ENCODE measurements around the gene CYP3A4. TPM values are rescaled to one million over a fixed set of nuclear protein-coding genes. Genes with fewer than 3 reads are reported as not detected.

Gene CYP3A4
- total RNA-seq, 1 experiment from 2014 or later, result not detected

DNA sequence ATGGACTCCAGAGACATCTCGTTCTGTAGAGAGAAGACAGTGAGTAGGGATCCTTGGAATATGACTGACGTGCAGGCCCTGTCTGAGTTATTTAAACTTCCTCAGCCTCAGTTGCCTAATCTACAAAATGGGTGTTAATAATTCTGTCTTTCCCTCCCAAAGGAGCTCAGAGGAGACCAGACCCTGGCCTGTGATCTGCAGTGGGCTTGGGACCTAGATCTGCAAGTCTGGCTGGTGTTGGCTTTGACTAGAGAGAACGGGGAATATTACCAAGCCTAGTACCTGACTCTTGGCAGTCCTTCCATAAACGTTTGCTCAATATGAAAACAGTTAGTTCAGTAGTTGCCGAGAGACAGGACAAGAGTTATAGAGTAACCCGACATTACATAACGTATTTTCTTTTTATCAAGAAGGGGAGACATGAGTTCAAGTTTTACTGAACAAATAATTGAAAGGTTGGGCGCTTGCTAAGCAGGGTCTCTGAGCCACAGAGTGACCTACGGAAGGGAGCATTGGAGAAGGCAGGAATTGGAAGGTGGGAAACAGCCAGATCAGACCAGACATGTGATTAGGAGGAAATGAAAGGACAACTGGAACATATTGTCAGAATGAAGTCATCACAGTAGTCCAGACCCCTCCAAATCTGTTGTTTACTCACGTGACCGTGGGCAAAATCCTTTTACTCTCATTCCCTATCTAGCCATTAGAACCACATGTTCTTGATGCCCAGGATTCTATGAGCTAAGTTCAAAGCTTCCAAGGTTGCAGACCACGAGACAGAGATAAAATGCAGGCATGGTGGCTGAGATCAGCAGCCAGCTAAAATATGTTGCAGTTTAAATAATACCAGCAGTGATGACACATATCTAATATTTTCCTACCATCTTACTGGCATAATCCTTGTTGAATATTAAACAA, 10.9 kb upstream of the CYP3A4 start:
- DNase-seq (no peak), ATAC-seq (no peak)
- ChIA-PET CTCF (no interaction called here), POLR2A (ENCODE audit: unreplicated experiment) (no interaction called here)
- Histone ChIP-seq H4K20me1 (ENCODE audit: low read length) (no peaks in the 10 kb centered on the region), H3K9me2 (replicated peaks; ENCODE audit: low read length) (no peaks in the 10 kb centered on the region), H3K9ac (ENCODE audit: low read length) (no peak overlapping the region), H3K27me3 (ENCODE audit: low read length) (peaks cover 8% of the 10 kb centered on the region; the same call in 1 of the 2 replicates), H3K4me3 (ENCODE audit: low read length) (no peak overlapping the region), H3K79me2 (ENCODE audit: low read length) (no peaks in the 10 kb centered on the region), H3K4me1 (ENCODE audit: insufficient read depth, low read length) (no peaks in the 10 kb centered on the region), H3K36me3 (ENCODE audit: low read depth, low read length) (no peaks in the 10 kb centered on the region), H3K4me2 (ENCODE audit: low read length) (no peak overlapping the region), H3F3A (ENCODE audit: low read length, unreplicated experiment) (no peaks in the 10 kb centered on the region), H3K9me3 (ENCODE audit: low read length) (no peaks in the 10 kb centered on the region), H3K27ac (ENCODE audit: low read length) (no peak overlapping the region), H2AFZ (ENCODE audit: low read length) (no peak overlapping the region)
- no TSS peak for BruUV-seq (replicated peaks)
- intact Hi-C loops (cut with micrococcal nuclease), result no loop called here
- TF ChIP-seq EZH2phosphoT487 (IDR thresholded peaks at IDR 0.05; ENCODE audit: borderline replicate concordance, low read length) (no peak), EZH2 (IDR thresholded peaks at IDR 0.05; ENCODE audit: low read length, unreplicated experiment) (no peak)
- TF ChIP-seq, protein P1, sequence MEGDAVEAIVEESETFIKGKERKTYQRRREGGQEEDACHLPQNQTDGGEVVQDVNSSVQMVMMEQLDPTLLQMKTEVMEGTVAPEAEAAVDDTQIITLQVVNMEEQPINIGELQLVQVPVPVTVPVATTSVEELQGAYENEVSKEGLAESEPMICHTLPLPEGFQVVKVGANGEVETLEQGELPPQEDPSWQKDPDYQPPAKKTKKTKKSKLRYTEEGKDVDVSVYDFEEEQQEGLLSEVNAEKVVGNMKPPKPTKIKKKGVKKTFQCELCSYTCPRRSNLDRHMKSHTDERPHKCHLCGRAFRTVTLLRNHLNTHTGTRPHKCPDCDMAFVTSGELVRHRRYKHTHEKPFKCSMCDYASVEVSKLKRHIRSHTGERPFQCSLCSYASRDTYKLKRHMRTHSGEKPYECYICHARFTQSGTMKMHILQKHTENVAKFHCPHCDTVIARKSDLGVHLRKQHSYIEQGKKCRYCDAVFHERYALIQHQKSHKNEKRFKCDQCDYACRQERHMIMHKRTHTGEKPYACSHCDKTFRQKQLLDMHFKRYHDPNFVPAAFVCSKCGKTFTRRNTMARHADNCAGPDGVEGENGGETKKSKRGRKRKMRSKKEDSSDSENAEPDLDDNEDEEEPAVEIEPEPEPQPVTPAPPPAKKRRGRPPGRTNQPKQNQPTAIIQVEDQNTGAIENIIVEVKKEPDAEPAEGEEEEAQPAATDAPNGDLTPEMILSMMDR (conservative IDR thresholded peaks at IDR 0.05; ENCODE audit: low read depth, low read length), result no peak

DNA sequence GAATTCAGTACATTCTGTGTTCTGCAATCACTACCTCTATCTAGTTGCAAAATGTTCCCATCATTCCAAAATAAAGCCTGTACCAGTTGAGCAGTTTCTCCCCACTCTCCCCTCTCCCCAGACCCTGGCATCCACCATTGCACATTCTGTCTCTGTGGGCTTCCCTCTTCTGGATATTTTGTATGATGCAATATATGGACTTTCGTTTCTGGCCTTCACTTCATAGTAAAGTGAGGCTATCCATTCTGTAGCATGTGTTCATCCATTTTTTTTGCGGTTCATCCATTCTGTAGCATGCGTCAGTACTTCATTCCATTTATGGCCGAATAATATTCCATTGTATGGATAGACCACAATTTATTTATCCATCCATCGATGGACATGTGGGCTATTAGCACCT, 9.5 kb upstream of the CYP3A4 start:
- H3K4me2 ChIP-seq (ENCODE audit: low read length), result no peak overlapping the region
- H3K4me1 ChIP-seq (ENCODE audit: insufficient read depth, low read length), result no peaks in the 10 kb centered on the region
- H3K9ac ChIP-seq (ENCODE audit: low read length), result no peak overlapping the region
- no peak overlapping the region for H2AFZ ChIP-seq (ENCODE audit: low read length)
- no peaks in the 10 kb centered on the region for H3K9me2 ChIP-seq (replicated peaks; ENCODE audit: low read length)
- TF ChIP-seq EZH2phosphoT487 (IDR thresholded peaks at IDR 0.05; ENCODE audit: borderline replicate concordance, low read length), result no peak
- TF ChIP-seq EZH2 (IDR thresholded peaks at IDR 0.05; ENCODE audit: low read length, unreplicated experiment), result no peak
- TF ChIP-seq, protein P1 (conservative IDR thresholded peaks at IDR 0.05; ENCODE audit: low read depth, low read length), result no peak
- H4K20me1 ChIP-seq (ENCODE audit: low read length), result no peaks in the 10 kb centered on the region
- H3K9me3 ChIP-seq (ENCODE audit: low read length), result no peaks in the 10 kb centered on the region
- POLR2A ChIA-PET (ENCODE audit: unreplicated experiment), result no interaction called here
- ATAC-seq (no peak), DNase-seq (no peak)
- H3K4me3 ChIP-seq (ENCODE audit: low read length), result no peak overlapping the region
- no peaks in the 10 kb centered on the region for H3K79me2 ChIP-seq (ENCODE audit: low read length)
- no peak overlapping the region for H3K27ac ChIP-seq (ENCODE audit: low read length)
- H3K27me3 ChIP-seq (ENCODE audit: low read length), result peaks cover 13% of the 10 kb centered on the region; the same call in 1 of the 2 replicates
- no TSS peak for BruUV-seq (replicated peaks)
- no peaks in the 10 kb centered on the region for H3F3A ChIP-seq (ENCODE audit: low read length, unreplicated experiment)
- CTCF ChIA-PET, result no interaction called here
- intact Hi-C loops (cut with micrococcal nuclease), result no loop called here
- no peaks in the 10 kb centered on the region for H3K36me3 ChIP-seq (ENCODE audit: low read depth, low read length)

DNA sequence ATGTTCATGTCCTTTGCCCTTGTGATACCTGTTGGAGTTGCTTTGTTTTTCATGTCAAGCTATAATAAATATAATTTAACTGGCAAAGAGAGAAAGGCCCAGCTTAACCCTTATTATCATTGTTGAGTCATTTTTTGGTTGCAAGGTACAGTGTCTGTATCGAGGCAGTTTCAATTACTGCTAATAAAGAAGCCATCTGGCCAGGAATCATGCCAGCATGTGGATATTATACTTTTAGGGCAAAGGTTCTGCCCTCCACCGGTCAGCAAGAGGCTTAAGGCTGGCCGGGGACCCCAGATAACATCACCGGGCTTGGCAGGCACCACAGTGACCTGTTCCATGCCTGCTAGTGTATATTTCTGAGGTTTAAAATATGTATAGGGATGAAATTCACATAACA, 9.0 kb upstream of the CYP3A4 start:
- intact Hi-C loops (cut with micrococcal nuclease), result no loop called here
- no peak overlapping the region for H3K9ac ChIP-seq (ENCODE audit: low read length)
- H3K27ac ChIP-seq (ENCODE audit: low read length), result no peak overlapping the region
- H3K9me2 ChIP-seq (replicated peaks; ENCODE audit: low read length), result no peaks in the 10 kb centered on the region
- ATAC-seq (no peak), DNase-seq (no peak)
- peaks cover 13% of the 10 kb centered on the region; the same call in 1 of the 2 replicates for H3K27me3 ChIP-seq (ENCODE audit: low read length)
- BruUV-seq (replicated peaks), result no TSS peak
- H3K4me1 ChIP-seq (ENCODE audit: insufficient read depth, low read length), result no peaks in the 10 kb centered on the region
- no peak for TF ChIP-seq EZH2phosphoT487 (IDR thresholded peaks at IDR 0.05; ENCODE audit: borderline replicate concordance, low read length)
- no peak for TF ChIP-seq EZH2 (IDR thresholded peaks at IDR 0.05; ENCODE audit: low read length, unreplicated experiment)
- TF ChIP-seq, protein P1 (conservative IDR thresholded peaks at IDR 0.05; ENCODE audit: low read depth, low read length), result no peak
- H3K4me3 ChIP-seq (ENCODE audit: low read length), result no peak overlapping the region
- no peaks in the 10 kb centered on the region for H3K36me3 ChIP-seq (ENCODE audit: low read depth, low read length)
- H3K4me2 ChIP-seq (ENCODE audit: low read length), result no peak overlapping the region
- H3F3A ChIP-seq (ENCODE audit: low read length, unreplicated experiment), result no peaks in the 10 kb centered on the region
- H3K79me2 ChIP-seq (ENCODE audit: low read length), result no peaks in the 10 kb centered on the region
- H3K9me3 ChIP-seq (ENCODE audit: low read length), result no peaks in the 10 kb centered on the region
- ChIA-PET CTCF (no interaction called here), POLR2A (ENCODE audit: unreplicated experiment) (no interaction called here)
- H2AFZ ChIP-seq (ENCODE audit: low read length), result no peak overlapping the region
- no peaks in the 10 kb centered on the region for H4K20me1 ChIP-seq (ENCODE audit: low read length)
